Right atrium auricular region (tissue), 2 donors: Measurements from ENCODE around the gene PARD3B. TPM values are rescaled to one million over a fixed set of nuclear protein-coding genes. Genes with fewer than 3 reads are reported as not detected.
A peak's percentile ranks its signal among the peaks of the same experiment; 100 is the strongest.

Source experiments
- DNase-seq: peaks from one replicate; pipeline ENCODE4 v3.0.0-alpha.2; 2019; ENCODE audit warnings: low spot score
- H3K27ac ChIP-seq, 2 donors: fragments of 200-600 bp; sonication (generic); 1 replicate in 1 of 2; 2 replicates in 1 of 2; pipeline ENCODE4 v1.5.1; 2016 to 2019
- H3K27me3 ChIP-seq, 2 donors: fragments of 200-600 bp; sonication (generic); one replicate each; pipeline versions ENCODE4 v1.5.1 to v1.6.0; 2017 to 2019
- H3K36me3 ChIP-seq: fragments of 200-600 bp; sonication (generic); one replicate; pipeline ENCODE4 v1.5.1; 2016
- H3K4me1 ChIP-seq, 2 donors: fragments of 200-600 bp; sonication (generic); one replicate each; pipeline versions ENCODE4 v1.5.1 to v1.6.0; 2017 to 2019
- H3K4me3 ChIP-seq, 2 donors: fragments of 200-600 bp; sonication (generic); 1 replicate in 1 of 2; 2 replicates in 1 of 2; pipeline ENCODE4 v1.5.1; 2017 to 2019; ENCODE audit warnings: mild to moderate bottlenecking in 1 of 2, moderate library complexity in 1 of 2
- H3K9me3 ChIP-seq, 2 donors: fragments of 200-600 bp; sonication (generic); one replicate each; pipeline ENCODE4 v1.5.1; 2019
- total RNA-seq, 2 donors: library from RNA; depleted of rRNA; stranded (reverse); fragments of >200 nt; gene quantifications; one replicate each; pipeline ENCODE4 v1.1.0, GENCODE V29; 2016
- TF ChIP-seq, protein P1 (sequence below), 2 donors: fragments of 200-600 bp; sonication (generic); IDR thresholded peaks; one replicate each; pipeline ENCODE4 v1.5.1; 2019; ENCODE audit warnings: antibody characterized with exemption in 2 of 2

The PARD3B gene
- total RNA-seq, 2 donors from 2014 or later: 7.4 to 12.2 TPM

- TF ChIP-seq, protein P1, sequence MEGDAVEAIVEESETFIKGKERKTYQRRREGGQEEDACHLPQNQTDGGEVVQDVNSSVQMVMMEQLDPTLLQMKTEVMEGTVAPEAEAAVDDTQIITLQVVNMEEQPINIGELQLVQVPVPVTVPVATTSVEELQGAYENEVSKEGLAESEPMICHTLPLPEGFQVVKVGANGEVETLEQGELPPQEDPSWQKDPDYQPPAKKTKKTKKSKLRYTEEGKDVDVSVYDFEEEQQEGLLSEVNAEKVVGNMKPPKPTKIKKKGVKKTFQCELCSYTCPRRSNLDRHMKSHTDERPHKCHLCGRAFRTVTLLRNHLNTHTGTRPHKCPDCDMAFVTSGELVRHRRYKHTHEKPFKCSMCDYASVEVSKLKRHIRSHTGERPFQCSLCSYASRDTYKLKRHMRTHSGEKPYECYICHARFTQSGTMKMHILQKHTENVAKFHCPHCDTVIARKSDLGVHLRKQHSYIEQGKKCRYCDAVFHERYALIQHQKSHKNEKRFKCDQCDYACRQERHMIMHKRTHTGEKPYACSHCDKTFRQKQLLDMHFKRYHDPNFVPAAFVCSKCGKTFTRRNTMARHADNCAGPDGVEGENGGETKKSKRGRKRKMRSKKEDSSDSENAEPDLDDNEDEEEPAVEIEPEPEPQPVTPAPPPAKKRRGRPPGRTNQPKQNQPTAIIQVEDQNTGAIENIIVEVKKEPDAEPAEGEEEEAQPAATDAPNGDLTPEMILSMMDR (IDR thresholded peaks at IDR 0.05): no peak
- peaks cover 0 to 14% of the 10 kb centered on the region in 2 donors for H3K4me1 ChIP-seq
- H3K27me3 ChIP-seq: no peaks in the 10 kb centered on the region
- no peaks in the 10 kb centered on the region for H3K36me3 ChIP-seq
- DNase-seq: peak; percentile 71
- peak overlapping the region in 1 of 2 donors; percentile 1 for H3K27ac ChIP-seq
- H3K9me3 ChIP-seq: no peaks in the 10 kb centered on the region
- H3K4me3 ChIP-seq: no peak overlapping the region
These were observed 297.6 kb downstream of the PARD3B start for GRCh38 chr2:204842661-204843485.

DNA sequence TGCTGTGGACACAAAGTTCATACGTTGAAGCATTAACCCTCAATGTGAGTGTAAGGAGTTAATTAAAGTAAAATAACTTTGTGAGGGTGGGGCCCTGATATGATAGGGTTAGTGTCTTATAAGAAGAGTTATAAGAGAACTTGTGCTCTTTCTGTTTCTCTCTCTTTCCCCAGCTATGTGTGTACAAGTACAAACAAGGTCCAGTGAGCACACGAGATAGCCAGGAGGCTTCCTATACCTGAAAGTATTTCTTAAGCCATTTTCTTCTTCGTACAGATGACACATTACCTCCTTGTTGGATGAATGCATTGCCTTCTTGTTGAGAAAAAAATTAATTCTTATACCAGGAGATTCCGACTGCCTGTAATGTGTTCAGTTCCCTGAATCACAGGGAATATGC lies 301.2 kb downstream of the PARD3B start:
- TF ChIP-seq, protein P1 (IDR thresholded peaks at IDR 0.05): no peak

DNA sequence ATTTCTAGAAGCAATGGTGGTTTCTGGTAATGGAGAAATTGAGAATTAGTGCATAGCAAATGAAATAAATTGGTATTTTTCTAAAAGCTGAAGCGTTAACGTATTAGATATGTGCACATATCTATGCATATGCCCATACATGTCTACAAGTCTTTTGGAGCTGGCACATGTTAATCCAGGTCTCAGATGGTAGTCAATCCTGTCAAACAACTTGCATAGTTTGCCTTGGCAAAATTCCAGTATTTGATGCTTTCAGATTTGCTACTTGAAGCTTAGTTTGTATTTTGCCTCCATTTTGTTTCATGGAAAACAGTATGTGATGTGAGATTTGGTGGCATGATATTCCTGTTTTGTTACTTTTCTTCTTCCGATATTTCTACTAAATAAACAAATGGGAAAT lies 304.6 kb downstream of the PARD3B start:
- TF ChIP-seq, protein P1 (IDR thresholded peaks at IDR 0.05): no peak
- Histone ChIP-seq H3K4me3 (no peak overlapping the region), H3K27me3 (no peaks in the 10 kb centered on the region), H3K27ac (no peak overlapping the region), H3K36me3 (no peaks in the 10 kb centered on the region), H3K9me3 (no peaks in the 10 kb centered on the region), H3K4me1 (no peaks in the 10 kb centered on the region)
- DNase-seq: no peak

More for the DNA sequence above, 301.2 kb downstream of the PARD3B start:
- H3K4me1 ChIP-seq: peaks cover 0 to 14% of the 10 kb centered on the region in 2 donors
- H3K36me3 ChIP-seq: no peaks in the 10 kb centered on the region
- no peaks in the 10 kb centered on the region for H3K27me3 ChIP-seq
- no peaks in the 10 kb centered on the region for H3K9me3 ChIP-seq
- H3K4me3 ChIP-seq: no peak overlapping the region
- H3K27ac ChIP-seq: no peak overlapping the region
- DNase-seq: no peak

DNA sequence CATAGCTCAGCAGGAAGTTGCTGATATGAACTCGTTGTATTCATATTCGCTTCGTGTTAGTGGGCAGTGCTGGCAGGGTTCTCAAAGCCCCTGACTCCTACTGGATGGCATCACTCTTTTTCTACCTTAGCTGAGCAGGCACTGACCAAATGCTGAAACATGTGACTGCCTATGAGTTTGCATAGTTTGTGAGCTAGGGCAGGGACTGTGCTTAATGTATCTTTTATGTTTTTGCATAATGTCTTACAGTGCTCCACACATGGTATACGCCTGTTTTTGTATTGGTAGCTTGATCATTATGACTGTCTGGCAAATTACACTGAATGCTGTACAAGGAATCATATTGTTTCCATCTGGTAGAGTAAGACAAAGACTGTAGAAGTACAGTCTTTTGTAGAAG lies 305.3 kb downstream of the PARD3B start:
- H3K36me3 ChIP-seq: no peaks in the 10 kb centered on the region
- no peaks in the 10 kb centered on the region for H3K4me1 ChIP-seq
- no peaks in the 10 kb centered on the region for H3K9me3 ChIP-seq
- no peaks in the 10 kb centered on the region for H3K27me3 ChIP-seq
- no peak overlapping the region for H3K4me3 ChIP-seq
- TF ChIP-seq, protein P1 (IDR thresholded peaks at IDR 0.05): no peak
- H3K27ac ChIP-seq: no peak overlapping the region
- no peak for DNase-seq

DNA sequence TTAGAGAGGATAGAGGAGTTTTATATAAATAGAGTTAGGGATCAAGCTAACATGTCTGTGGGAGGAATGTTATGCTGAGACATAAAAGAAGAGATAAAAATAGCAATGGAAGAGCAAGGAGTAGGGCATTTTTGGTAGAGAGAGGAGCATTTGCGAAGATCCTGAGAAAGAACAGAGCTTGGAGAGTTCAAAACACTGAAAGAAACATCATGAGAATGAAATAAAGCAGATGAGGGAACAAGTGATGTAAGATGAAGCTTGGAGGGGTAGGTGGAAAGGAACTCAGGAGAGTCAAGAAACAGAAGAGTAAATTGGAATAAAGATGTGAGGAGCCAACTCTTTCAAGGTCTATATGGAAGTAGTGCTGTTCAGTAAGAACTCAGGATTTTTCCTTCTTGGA lies 308.6 kb downstream of the PARD3B start:
- TF ChIP-seq, protein P1 (IDR thresholded peaks at IDR 0.05): no peak
- Histone ChIP-seq H3K4me3 (no peak overlapping the region), H3K9me3 (no peaks in the 10 kb centered on the region), H3K27me3 (no peaks in the 10 kb centered on the region), H3K36me3 (no peaks in the 10 kb centered on the region), H3K4me1 (no peaks in the 10 kb centered on the region), H3K27ac (no peak overlapping the region)
- DNase-seq: no peak
